Aorta (tissue), 5 donors: ENCODE results near the gene TMEM245. TPM values are rescaled to one million over a fixed set of nuclear protein-coding genes. Genes with fewer than 3 reads are reported as not detected.

Experiments used
- ATAC-seq: fragments of 200-7000 bp; cut with Tn5 transposase; one replicate; pipeline ENCODE4 v1.9.1; 2022; ENCODE audit warnings: moderate library complexity; ENCODE audit not compliant: low FRiP score
- DNase-seq, 2 donors: peaks; one replicate each; pipeline ENCODE4 v3.0.0-alpha.2; 2020
- H3K27ac ChIP-seq, 2 donors: one replicate each; pipeline ENCODE4 v1.5.1; 2013; ENCODE audit warnings: low read length in 2 of 2, mild to moderate bottlenecking in 2 of 2, moderate library complexity in 2 of 2, control low read depth in 1 of 2, inconsistent platforms in 1 of 2, low read depth in 1 of 2
- H3K27me3 ChIP-seq, 2 donors: one replicate each; pipeline ENCODE4 v1.6.1; 2013; ENCODE audit warnings: control low read depth in 1 of 2, low read length in 1 of 2, mild to moderate bottlenecking in 1 of 2, moderate library complexity in 1 of 2; ENCODE audit not compliant: insufficient read depth in 2 of 2, control insufficient read depth in 1 of 2
- H3K36me3 ChIP-seq, 2 donors: one replicate each; pipeline ENCODE4 v1.6.1; 2013; ENCODE audit warnings: control low read depth in 1 of 2, low read length in 1 of 2, mild to moderate bottlenecking in 1 of 2; ENCODE audit not compliant: insufficient read depth in 2 of 2, control insufficient read depth in 1 of 2
- H3K4me1 ChIP-seq, 2 donors: one replicate each; pipeline ENCODE4 v1.6.1; 2013; ENCODE audit warnings: low read length in 2 of 2, control low read depth in 1 of 2, mild to moderate bottlenecking in 1 of 2, moderate library complexity in 1 of 2; ENCODE audit not compliant: insufficient read depth in 2 of 2, control insufficient read depth in 1 of 2
- H3K4me3 ChIP-seq, 2 donors: one replicate each; pipeline ENCODE4 v1.5.1; 2013; ENCODE audit warnings: low read length in 2 of 2, control low read depth in 1 of 2, mild to moderate bottlenecking in 1 of 2
- H3K9me3 ChIP-seq: one replicate; pipeline ENCODE4 v1.6.1; 2013; ENCODE audit warnings: mild to moderate bottlenecking, low read length; ENCODE audit not compliant: control insufficient read depth
- WGBS, 2 donors: extraction: QIAGEN DNeasy Blood & Tissue Kit; methylation state at CpG; one replicate each; pipeline ENCODE4 v1.1.7; 2013; 5-methylcytosine and 5-hydroxymethylcytosine counted together
- intact Hi-C, 2 donors: fragments of 100-400 bp; cut with DNase I; formaldehyde crosslinking; loops; one replicate each; pipeline versions ENCODE4 v1.14.2 to v1.15.0; 2022
- polyA plus RNA-seq, 2 donors: library from polyadenylated mRNA; stranded (reverse); fragments of 200-250 nt; gene quantifications; one replicate each; pipeline ENCODE4 v1.2.3, GENCODE V29; 2013
- total RNA-seq, 2 donors: library from RNA; stranded (reverse); fragmentation: NEBNext Ultra II Directional; extraction: Animal tissue kit (Norgen Biotek cat#: 25700); gene quantifications; one replicate each; pipeline ENCODE4 v1.2.1, GENCODE V29; 2021
- donor health status: healthy with polysubstance abuse.
- donor health status: Bipolar disorder and iron deficiency.
- donor health status: DM: no; HTN: no; CAD: no.
- donor health status: DM: no; HTN: no; CAD: no.
- donor health status: DM: yes; HTN: yes; CAD: no.

The TMEM245 gene
- total and polyA plus RNA-seq, 4 donors: 10.1 to 60.1 (median 36.4) TPM

DNA sequence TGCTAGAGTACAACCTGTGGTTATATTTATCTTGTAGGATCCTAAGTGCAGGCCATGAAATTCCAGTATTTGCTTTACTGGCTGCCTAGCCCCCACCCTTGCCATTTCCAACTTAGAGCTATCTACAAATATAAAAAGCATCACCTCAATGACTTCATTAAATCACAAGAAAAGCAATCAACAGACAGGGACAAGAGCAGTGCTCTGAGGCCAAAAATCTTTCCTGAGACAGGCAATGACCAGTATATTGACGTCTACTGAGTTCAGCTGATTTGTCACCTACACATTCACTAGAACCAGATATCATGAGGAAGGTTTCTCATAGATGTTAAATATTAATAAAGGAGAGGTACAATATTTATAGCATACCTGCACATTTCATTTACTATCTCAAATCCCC, 68.0 kb downstream of the TMEM245 start:
- H3K9me3 ChIP-seq: no peaks in the 10 kb centered on the region
- DNase-seq (no peak), ATAC-seq (no peak)
- no peaks in the 10 kb centered on the region for H3K27me3 ChIP-seq
- peaks cover 2 to 6% of the 10 kb centered on the region in 2 donors for H3K4me1 ChIP-seq
- H3K4me3 ChIP-seq: no peak overlapping the region
- intact Hi-C loops: no loop called here
- 70 to 82% methylated on average over 1 of the region's 1 CpG for WGBS, 2 donors
- H3K36me3 ChIP-seq: peaks cover 2 to 5% of the 10 kb centered on the region in 2 donors
- no peak overlapping the region for H3K27ac ChIP-seq

DNA sequence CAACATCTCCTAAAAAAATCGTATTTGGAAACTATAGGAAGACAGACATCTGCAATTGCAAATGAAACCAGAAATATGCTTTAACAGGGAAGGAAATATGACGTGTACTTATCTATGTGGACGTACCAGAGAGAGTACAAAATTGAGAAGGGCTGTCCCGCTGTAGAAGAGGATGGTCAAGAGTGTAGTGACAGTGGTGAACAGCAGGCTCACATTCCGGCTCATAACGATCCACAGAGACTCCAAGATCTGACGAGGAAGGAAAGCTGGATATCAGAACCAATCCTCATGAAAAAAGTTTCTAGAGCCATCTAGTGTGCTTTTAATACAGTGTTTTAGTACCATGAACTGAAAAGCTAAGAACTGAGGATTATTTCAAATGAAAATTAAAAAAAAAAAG, 69.3 kb downstream of the TMEM245 start:
- Histone ChIP-seq H3K27ac (no peak overlapping the region), H3K27me3 (no peaks in the 10 kb centered on the region), H3K4me3 (no peak overlapping the region), H3K4me1 (peaks cover 2 to 6% of the 10 kb centered on the region in 2 donors), H3K9me3 (no peaks in the 10 kb centered on the region), H3K36me3 (peaks cover 1 to 5% of the 10 kb centered on the region in 2 donors)
- DNase-seq (no peak), ATAC-seq (no peak)
- 76 to 78% methylated on average over 7 of the region's 7 CpGs for WGBS, 2 donors
- intact Hi-C loops: no loop called here

GRCh38 chr9:109048822-109049221, 70.9 kb downstream of the TMEM245 start:
- no peak overlapping the region for H3K27ac ChIP-seq
- peaks cover 3 to 5% of the 10 kb centered on the region in 2 donors for H3K36me3 ChIP-seq
- intact Hi-C loops: loop anchor here in 1 of 2 donors (5.0 kb wide), 1 partner anchor 37 kb away; the partner anchor contains the start of gene CTNNAL1
- H3K4me1 ChIP-seq: peaks cover 2 to 3% of the 10 kb centered on the region in 2 donors
- no peak for DNase-seq
- no peaks in the 10 kb centered on the region for H3K27me3 ChIP-seq
- no peaks in the 10 kb centered on the region for H3K9me3 ChIP-seq
- H3K4me3 ChIP-seq: no peak overlapping the region
- WGBS, 2 donors: 82 to 86% methylated on average over 3 of the region's 3 CpGs
- no peak for ATAC-seq

- Histone ChIP-seq H3K36me3 (peaks cover 5% of the 10 kb centered on the region in 2 donors), H3K9me3 (no peaks in the 10 kb centered on the region), H3K27me3 (no peaks in the 10 kb centered on the region), H3K4me1 (peaks cover 0 to under 1% of the 10 kb centered on the region in 2 donors), H3K27ac (no peak overlapping the region), H3K4me3 (no peak overlapping the region)
- intact Hi-C loops: loop anchor here in 1 of 2 donors (5.0 kb wide), 1 partner anchor 35 kb away; the partner anchor contains the start of gene CTNNAL1
- DNase-seq (no peak), ATAC-seq (no peak)
- WGBS, 2 donors: 86 to 93% methylated on average over 2 of the region's 2 CpGs
Observed at GRCh38 chr9:109047259-109047658, 72.5 kb downstream of the TMEM245 start.

DNA sequence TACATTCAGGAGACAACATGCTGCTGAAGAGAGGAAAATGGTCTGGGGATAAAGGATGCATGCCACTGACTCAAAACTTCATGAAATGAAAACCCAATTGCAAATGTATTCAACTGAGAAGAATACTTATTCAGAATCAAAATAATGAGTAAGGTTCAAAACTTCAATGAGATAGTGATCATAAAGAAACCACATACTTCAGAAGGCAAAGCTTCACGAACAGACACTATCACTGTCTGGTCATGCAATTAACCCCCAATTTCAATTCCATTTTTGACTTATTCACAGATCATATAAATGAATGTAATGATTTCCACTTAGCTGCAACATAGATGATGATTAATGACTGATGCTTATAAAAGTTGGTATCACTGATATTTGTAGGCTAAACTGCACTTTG, 73.4 kb downstream of the TMEM245 start:
- intact Hi-C loops: loop anchor here in 1 of 2 donors (5.0 kb wide), 1 partner anchor 34 kb away; the partner anchor contains the start of gene CTNNAL1
- no peak for ATAC-seq
- H3K27ac ChIP-seq: no peak overlapping the region
- no peak for DNase-seq
- H3K27me3 ChIP-seq: no peaks in the 10 kb centered on the region
- no peaks in the 10 kb centered on the region for H3K4me1 ChIP-seq
- peaks cover 5% of the 10 kb centered on the region in 2 donors for H3K36me3 ChIP-seq
- H3K4me3 ChIP-seq: no peak overlapping the region
- no peaks in the 10 kb centered on the region for H3K9me3 ChIP-seq
- WGBS, 2 donors: 94% methylated on average over 1 of the region's 1 CpG

DNA sequence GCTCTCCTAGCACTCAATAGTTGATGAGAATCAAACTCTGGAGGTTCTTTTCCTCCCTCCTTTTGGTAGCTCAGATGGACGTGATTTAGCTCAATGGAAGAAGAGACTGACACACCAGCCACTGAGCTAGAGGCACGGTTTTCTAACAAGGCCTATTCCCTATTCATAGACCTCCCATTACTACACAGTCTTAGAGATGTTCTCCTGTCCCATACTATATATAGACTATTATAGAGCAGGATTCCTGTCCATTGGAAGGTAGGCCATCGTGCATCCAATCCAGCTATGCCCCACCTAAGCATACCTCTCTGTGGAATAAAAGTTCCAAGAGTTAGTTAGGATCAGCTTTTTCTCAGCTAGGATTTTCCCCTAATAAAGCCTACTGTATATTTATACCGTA, 76.2 kb downstream of the TMEM245 start:
- H3K27me3 ChIP-seq: no peaks in the 10 kb centered on the region
- WGBS, 2 donors: 97% methylated on average over 4 of the region's 4 CpGs
- intact Hi-C loops: no loop called here
- no peak overlapping the region for H3K4me3 ChIP-seq
- ATAC-seq (no peak), DNase-seq (no peak)
- H3K9me3 ChIP-seq: no peaks in the 10 kb centered on the region
- H3K27ac ChIP-seq: no peak overlapping the region
- no peaks in the 10 kb centered on the region for H3K4me1 ChIP-seq
- H3K36me3 ChIP-seq: peaks cover 5 to 7% of the 10 kb centered on the region in 2 donors

DNA sequence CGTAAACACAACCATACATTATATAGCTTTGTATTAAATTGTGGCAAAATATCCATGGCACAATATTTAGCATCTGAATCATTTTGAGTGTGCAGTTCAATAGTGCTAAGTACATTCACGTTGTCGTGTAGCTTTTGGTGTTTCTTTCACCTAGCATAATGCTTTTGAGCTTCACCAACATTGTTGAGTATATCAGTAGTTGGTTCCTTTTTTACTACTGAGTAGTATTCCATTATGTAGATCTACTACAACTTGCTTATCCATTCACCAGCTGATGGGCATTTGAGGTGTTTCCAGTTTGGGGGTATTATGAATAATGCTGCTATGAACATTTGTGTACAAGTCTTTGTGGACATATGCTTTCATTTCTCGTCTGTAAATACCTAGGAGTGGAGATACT, 79.2 kb downstream of the TMEM245 start:
- Histone ChIP-seq H3K4me1 (peaks cover 0 to 2% of the 10 kb centered on the region in 2 donors), H3K4me3 (no peak overlapping the region), H3K27ac (no peak overlapping the region), H3K36me3 (peaks cover 3 to 4% of the 10 kb centered on the region in 2 donors), H3K27me3 (no peaks in the 10 kb centered on the region), H3K9me3 (no peaks in the 10 kb centered on the region)
- 98 to 100% methylated on average over 4 of the region's 4 CpGs for WGBS, 2 donors
- intact Hi-C loops: no loop called here
- ATAC-seq (no peak), DNase-seq (no peak)

DNA sequence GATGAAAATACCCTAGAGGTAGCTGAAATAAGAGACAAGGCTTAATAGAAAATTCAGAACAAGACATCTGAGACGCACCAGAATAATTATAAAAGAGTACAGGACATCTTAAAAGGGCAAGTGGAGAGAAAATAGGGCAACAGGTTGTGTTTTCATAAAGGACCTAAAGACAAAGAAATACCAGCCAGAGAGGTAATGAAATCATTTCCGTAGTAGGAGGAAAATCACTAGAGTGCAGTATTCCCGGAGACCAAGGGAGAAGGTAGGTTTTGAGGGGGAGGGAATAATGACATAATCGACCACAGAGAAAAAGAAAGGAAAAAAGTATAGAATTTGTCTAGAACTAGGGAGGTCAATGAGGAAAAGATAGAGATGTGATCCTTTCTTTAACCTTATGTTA, 80.2 kb downstream of the TMEM245 start:
- DNase-seq (no peak), ATAC-seq (no peak)
- Histone ChIP-seq H3K27ac (no peak overlapping the region), H3K27me3 (no peaks in the 10 kb centered on the region), H3K36me3 (peaks cover 2 to 4% of the 10 kb centered on the region in 2 donors), H3K9me3 (no peaks in the 10 kb centered on the region), H3K4me1 (peaks cover 0 to 2% of the 10 kb centered on the region in 2 donors), H3K4me3 (no peak overlapping the region)
- WGBS, 2 donors: 95% methylated on average over 4 of the region's 4 CpGs
- intact Hi-C loops: no loop called here

DNA sequence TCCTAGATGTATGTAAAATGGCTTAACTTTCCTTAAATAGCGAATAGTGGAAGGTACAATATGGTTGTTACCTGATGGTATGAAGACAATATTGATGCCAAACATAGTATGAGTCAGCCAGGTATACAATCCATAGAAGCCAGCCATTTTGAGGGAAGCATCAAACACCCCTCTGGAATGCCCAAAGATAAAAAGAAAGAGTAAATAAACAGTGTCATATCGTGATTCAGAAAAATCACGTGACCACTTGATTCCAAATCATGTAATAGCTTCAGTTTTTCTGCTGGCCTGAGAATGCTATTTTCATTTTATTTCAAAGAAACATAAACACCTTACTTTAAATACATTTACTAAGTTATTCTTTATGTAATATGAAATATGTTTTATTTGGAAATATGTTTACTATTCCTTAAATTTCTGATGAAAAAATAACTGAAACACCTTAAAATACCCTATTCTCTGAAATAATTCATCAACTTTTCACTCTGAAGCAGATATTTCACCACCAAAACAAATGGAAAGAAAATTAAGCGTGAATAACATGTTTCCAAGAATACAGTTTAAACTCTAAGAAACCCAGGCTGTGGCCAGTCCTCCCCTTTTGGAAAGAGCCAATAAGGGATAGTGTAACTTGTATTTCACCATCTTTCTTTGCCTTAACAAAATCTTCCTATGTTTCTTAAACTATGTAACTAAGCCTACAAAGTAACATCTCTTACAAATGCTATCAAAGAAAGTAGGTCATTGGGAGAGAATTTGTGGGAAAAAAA, 81.6 kb downstream of the TMEM245 start:
- Histone ChIP-seq H3K4me1 (peaks cover 0 to 2% of the 10 kb centered on the region in 2 donors), H3K27ac (peak overlapping the region in 1 of 2 donors; percentile 28), H3K27me3 (no peaks in the 10 kb centered on the region), H3K36me3 (peaks cover under 1 to 4% of the 10 kb centered on the region in 2 donors), H3K4me3 (no peak overlapping the region), H3K9me3 (no peaks in the 10 kb centered on the region)
- WGBS, 2 donors: 36 to 56% methylated on average over 4 of the region's 4 CpGs
- DNase-seq: no peak
- intact Hi-C loops: no loop called here
- no peak for ATAC-seq
